CD14-positive monocyte (primary cell): ENCODE results near the gene SLC1A2. TPM values are rescaled to one million over a fixed set of nuclear protein-coding genes. Genes with fewer than 3 reads are reported as not detected.

Experiments used
- DNase-seq, 3 donors: peaks; one replicate each; pipeline ENCODE4 v3.0.0-alpha.2; 2011 to 2022
- H2AFZ ChIP-seq: 2 replicates; pipeline ENCODE4 v1.6.0; 2012; ENCODE audit warnings: mild to moderate bottlenecking, low read depth, low read length, inconsistent platforms; ENCODE audit not compliant: insufficient read depth, poor library complexity, severe bottlenecking
- H3K27ac ChIP-seq, 2 donors: 1 replicate in 1 of 2; 2 replicates in 1 of 2; pipeline ENCODE4 v1.5.1; 2012 to 2013; ENCODE audit warnings: low read length in 2 of 2, control low read depth in 1 of 2, inconsistent platforms in 1 of 2, low read depth in 1 of 2, mild to moderate bottlenecking in 1 of 2
- H3K27me3 ChIP-seq, 2 donors: one replicate each; pipeline versions ENCODE4 v1.6.0 to v1.6.1; 2011 to 2013; ENCODE audit warnings: low read length in 2 of 2; ENCODE audit not compliant: control insufficient read depth in 2 of 2, insufficient read depth in 2 of 2
- H3K36me3 ChIP-seq, 2 donors: replicated peaks in 1 of 2; 1 replicate in 1 of 2; 2 replicates in 1 of 2; pipeline versions ENCODE4 v1.5.1 to v1.6.1; 2012 to 2013; ENCODE audit warnings: low read length in 2 of 2, control low read depth in 1 of 2, inconsistent platforms in 1 of 2, mild to moderate bottlenecking in 1 of 2; ENCODE audit not compliant: insufficient read depth in 2 of 2, control insufficient read depth in 1 of 2
- H3K4me1 ChIP-seq, 2 donors: 1 replicate in 1 of 2; 2 replicates in 1 of 2; pipeline versions ENCODE4 v1.5.1 to v1.6.1; 2012 to 2013; ENCODE audit warnings: low read length in 2 of 2, control low read depth in 1 of 2, inconsistent platforms in 1 of 2, mild to moderate bottlenecking in 1 of 2, moderate library complexity in 1 of 2; ENCODE audit not compliant: insufficient read depth in 2 of 2, control insufficient read depth in 1 of 2
- H3K4me2 ChIP-seq: replicated peaks from 2 replicates; pipeline ENCODE3; 2012; ENCODE audit warnings: low read length, moderate library complexity, mild to moderate bottlenecking; ENCODE audit not compliant: poor library complexity, severe bottlenecking; ENCODE audit errors: extremely low read depth
- H3K4me3 ChIP-seq, 3 experiments: fragments of 200-600 bp in 1 of 3; sonication (generic) in 1 of 3; replicated peaks in 1 of 3; 1 replicate in 2 of 3; 2 replicates in 1 of 3; pipeline ENCODE4 v1.5.1; 2011 to 2013; ENCODE audit warnings: low read length in 3 of 3, mild to moderate bottlenecking in 3 of 3, control low read depth in 2 of 3, low read depth in 2 of 3, inconsistent platforms in 1 of 3, moderate library complexity in 1 of 3
- H3K79me2 ChIP-seq: 2 replicates; pipeline ENCODE4 v1.6.0; 2012; ENCODE audit warnings: mild to moderate bottlenecking, control low read depth, inconsistent platforms, low read length, moderate library complexity; ENCODE audit not compliant: insufficient read depth
- H3K9ac ChIP-seq: 2 replicates; pipeline ENCODE4 v1.6.0; 2017; ENCODE audit warnings: low read length, mild to moderate bottlenecking; ENCODE audit not compliant: insufficient read depth, poor library complexity, severe bottlenecking
- H3K9me3 ChIP-seq, 2 donors: replicated peaks in 1 of 2; 1 replicate in 1 of 2; 2 replicates in 1 of 2; pipeline versions ENCODE4 v1.5.1 to v1.6.1; 2012 to 2013; ENCODE audit warnings: low read length in 2 of 2, control low read depth in 1 of 2; ENCODE audit not compliant: control insufficient read depth in 1 of 2, insufficient read depth in 1 of 2
- H4K20me1 ChIP-seq: 2 replicates; pipeline ENCODE4 v1.6.0; 2012; ENCODE audit warnings: mild to moderate bottlenecking, low read length, control low read depth, moderate library complexity; ENCODE audit not compliant: insufficient read depth
- H3K27ac Mint-ChIP-seq, 7 donors: one replicate each; pipeline ENCODE4 v1.8.0; 2020; ENCODE audit warnings: mild to moderate bottlenecking in 7 of 7, mixed read lengths in 7 of 7, moderate library complexity in 6 of 7, inconsistent platforms in 2 of 7
- H3K27me3 Mint-ChIP-seq, 3 donors: one replicate each; pipeline ENCODE4 v1.8.0; 2021 to 2022; ENCODE audit warnings: low read depth in 3 of 3, mild to moderate bottlenecking in 3 of 3, mixed read lengths in 3 of 3, moderate library complexity in 3 of 3, inconsistent platforms in 1 of 3
- H3K36me3 Mint-ChIP-seq, 2 donors: one replicate each; pipeline ENCODE4 v1.8.0; 2020; ENCODE audit warnings: mixed read lengths in 2 of 2, inconsistent platforms in 1 of 2, mild to moderate bottlenecking in 1 of 2
- H3K4me1 Mint-ChIP-seq: one replicate; pipeline ENCODE4 v1.8.0; 2020; ENCODE audit warnings: mild to moderate bottlenecking, mixed read lengths
- H3K4me3 Mint-ChIP-seq, 2 donors: one replicate each; pipeline ENCODE4 v1.8.0; 2020; ENCODE audit warnings: mild to moderate bottlenecking in 2 of 2, mixed read lengths in 2 of 2, moderate library complexity in 1 of 2
- H3K9me3 Mint-ChIP-seq, 7 donors: one replicate each; pipeline ENCODE4 v1.8.0; 2020 to 2022; ENCODE audit warnings: mixed read lengths in 7 of 7, mild to moderate bottlenecking in 6 of 7, moderate library complexity in 6 of 7, inconsistent platforms in 2 of 7
- CTCF ChIP-seq: fragments of 200-600 bp; IDR thresholded peaks from one replicate; pipeline ENCODE4 v1.8.0; 2022; ENCODE audit warnings: antibody characterized with exemption, mild to moderate bottlenecking
- WGBS: methylation state at CpG from one replicate; pipeline ENCODE4 v1.1.5; 2013; ENCODE audit warnings: missing lambda C conversion rate; ENCODE audit not compliant: insufficient coverage; 5-methylcytosine and 5-hydroxymethylcytosine counted together
- intact Hi-C, 2 donors: fragments of 100-400 bp; cut with micrococcal nuclease; formaldehyde crosslinking; loops; one replicate each; pipeline versions ENCODE4 v1.15.0 to v1.15.1; 2023
- polyA plus RNA-seq, 3 donors: library from polyadenylated mRNA; depleted of rRNA in 1 of 3; unstranded in 2 of 3; stranded (reverse) in 1 of 3; fragments of 300-500 nt in 2 of 3; fragments of >200 nt in 1 of 3; fragmentation: Illumina TruSeq in 2 of 3; gene quantifications; 1 replicate in 2 of 3; 2 replicates in 1 of 3; pipeline ENCODE4 v1.2.3, GENCODE V29; 2012 to 2021

SLC1A2 gene
- polyA plus RNA-seq, 3 donors = 0.07 TPM; not detected in 2

DNA sequence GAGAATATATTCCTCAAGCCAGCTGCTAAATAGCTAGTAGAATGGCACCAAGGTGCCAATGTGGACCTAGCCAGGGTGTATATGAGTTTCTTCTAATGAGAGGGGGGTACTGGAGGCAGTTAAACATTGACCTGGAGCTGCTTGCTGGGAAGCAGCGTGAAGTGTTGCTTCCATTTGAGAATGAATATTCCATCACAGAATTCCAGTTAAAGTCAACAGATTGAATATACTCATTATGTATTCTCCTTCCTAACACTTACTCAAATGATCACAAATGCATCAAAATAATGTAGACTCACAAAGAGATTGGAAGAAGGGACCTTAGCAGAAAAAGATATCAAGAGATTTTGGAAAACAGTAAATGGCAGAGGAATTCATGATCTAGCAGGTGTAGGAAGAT, 178.3 kb downstream of the SLC1A2 start:
- no peaks in the 10 kb centered on the region for H3K79me2 ChIP-seq
- no peaks in the 10 kb centered on the region for H3K9me3 ChIP-seq
- H3K27me3 ChIP-seq = no peaks in the 10 kb centered on the region
- H3K36me3 ChIP-seq = no peaks in the 10 kb centered on the region
- H3K4me3 ChIP-seq = no peak overlapping the region
- no peak for TF ChIP-seq CTCF
- H3K27me3 Mint-ChIP-seq = peaks cover 0 to 3% (median 0%) of the 10 kb centered on the region in 3 donors
- H3K4me2 ChIP-seq = no peak overlapping the region
- H3K36me3 Mint-ChIP-seq = no peaks in the 10 kb centered on the region
- H3K4me3 Mint-ChIP-seq = no peak overlapping the region
- WGBS = no CpG with 5 or more reads among the region's 1 CpG
- H3K4me1 ChIP-seq = peaks cover 31 to 39% of the 10 kb centered on the region in 2 donors
- DNase-seq = no peak
- intact Hi-C loops = loop anchor here in 1 of 2 donors (10.0 kb wide), 1 partner anchor 54 kb away; no protein-coding TSS in a partner anchor
- H3K27ac Mint-ChIP-seq = no peak overlapping the region
- peaks cover 37% of the 10 kb centered on the region for H3K4me1 Mint-ChIP-seq
- peaks cover 0 to 5% (median 0%) of the 10 kb centered on the region in 7 donors for H3K9me3 Mint-ChIP-seq
- no peaks in the 10 kb centered on the region for H4K20me1 ChIP-seq
- no peak overlapping the region for H2AFZ ChIP-seq
- no peak overlapping the region for H3K27ac ChIP-seq
- H3K9ac ChIP-seq = no peak overlapping the region

GRCh38 chr11:35239471-35240075, 179.8 kb downstream of the SLC1A2 start:
- Histone ChIP-seq H3K27me3 (no peaks in the 10 kb centered on the region), H3K9ac (no peak overlapping the region), H3K36me3 (no peaks in the 10 kb centered on the region), H3K27ac (peak overlapping the region in 1 of 2 donors; percentile 3), H4K20me1 (no peaks in the 10 kb centered on the region), H3K4me1 (peaks cover 36 to 45% of the 10 kb centered on the region in 2 donors), H2AFZ (no peak overlapping the region), H3K79me2 (no peaks in the 10 kb centered on the region), H3K4me2 (no peak overlapping the region), H3K4me3 (no peak overlapping the region), H3K9me3 (no peaks in the 10 kb centered on the region)
- no CpG with 5 or more reads among the region's 4 CpGs for WGBS
- DNase-seq = peak; percentile 23 to 62 (median 51)
- Mint-ChIP-seq H3K27me3 (peaks cover 0 to 3% (median 0%) of the 10 kb centered on the region in 3 donors), H3K4me3 (peak overlapping the region in 1 of 2 donors; percentile 39), H3K36me3 (peaks cover 0 to under 1% of the 10 kb centered on the region in 2 donors), H3K9me3 (peaks cover 0 to 7% (median 0%) of the 10 kb centered on the region in 7 donors), H3K4me1 (peaks cover 45% of the 10 kb centered on the region), H3K27ac (peak overlapping the region in 5 of 7 donors; percentile 10 to 61 (median 15))
- intact Hi-C loops = loop anchor here (5.0 to 10.0 kb wide), 2 partner anchors 55 to 63 kb away; no protein-coding TSS in a partner anchor
- no peak for TF ChIP-seq CTCF
